Epithelial cell of esophagus (primary cell): ENCODE measurements around the gene ACY1.
"Not testable (repeated sequence)": the region's sequence is repeated elsewhere in the genome, so short reads cannot be mapped to it uniquely, and the experiment has no call there.

Experiments
- DNase-seq: peaks from one replicate; pipeline ENCODE4 v3.0.0; 2010; ENCODE audit warnings: low read depth
- H3K4me3 ChIP-seq: 2 replicates; pipeline ENCODE4 v1.5.1; 2011; ENCODE audit warnings: mild to moderate bottlenecking, low read length, control low read depth
- CTCF ChIP-seq: IDR thresholded peaks from 2 replicates; pipeline ENCODE4 v1.5.1; 2011; ENCODE audit warnings: low read depth, mild to moderate bottlenecking, low read length, control low read depth, inconsistent platforms; ENCODE audit not compliant: insufficient read depth; ENCODE audit errors: missing control alignments

The ACY1 gene

GRCh38 chr3:52029535-52029934, 46.2 kb downstream of the ACY1 start:
- no peak overlapping the region for H3K4me3 ChIP-seq
- no peak for DNase-seq
- TF ChIP-seq CTCF, result no peak

GRCh38 chr3:52030714-52031310, 47.5 kb downstream of the ACY1 start:
- no peak for TF ChIP-seq CTCF
- H3K4me3 ChIP-seq, result no peak overlapping the region
- DNase-seq, result peak; percentile 85

- TF ChIP-seq CTCF, result no peak
- no peak for DNase-seq
- H3K4me3 ChIP-seq, result no peak overlapping the region
Measured at GRCh38 chr3:52031896-52032295, 48.6 kb downstream of the ACY1 start.

GRCh38 chr3:52032702-52033408, 49.5 kb downstream of the ACY1 start:
- TF ChIP-seq CTCF, result no peak
- H3K4me3 ChIP-seq, result no peak overlapping the region
- DNase-seq, result no peak

- not testable (repeated sequence) for H3K4me3 ChIP-seq, DNase-seq
Measured at GRCh38 chr3:52033748-52034147, 50.4 kb downstream of the ACY1 start.

GRCh38 chr3:52034212-52034611, 50.9 kb downstream of the ACY1 start:
- no peak for TF ChIP-seq CTCF
- H3K4me3 ChIP-seq, result no peak overlapping the region
- DNase-seq, result no peak

- DNase-seq, result no peak
Measured at GRCh38 chr3:52034651-52035050, 51.3 kb downstream of the ACY1 start.

More at GRCh38 chr3:52034651-52035050, 51.3 kb downstream of the ACY1 start:
- TF ChIP-seq CTCF, result no peak
- no peak overlapping the region for H3K4me3 ChIP-seq
